Esophagus squamous epithelium (tissue), 5 donors: ENCODE results near the gene RBCK1. TPM values are rescaled to one million over a fixed set of nuclear protein-coding genes. Genes with fewer than 3 reads are reported as not detected.

Source experiments
- DNase-seq: peaks from one replicate; lab custom pipeline; 2025; lab: John Stamatoyannopoulos, UW
- H3K27ac ChIP-seq, 4 donors: fragments of 200-600 bp; sonication (generic); one replicate each; pipeline ENCODE4 v1.5.1; 2016 to 2019; ENCODE audit warnings: mild to moderate bottlenecking in 1 of 4
- H3K27me3 ChIP-seq, 4 donors: fragments of 200-600 bp; sonication (generic); 1 replicate in 3 of 4; 2 replicates in 1 of 4; pipeline versions ENCODE4 v1.5.1 to v1.6.0; 2017 to 2021; ENCODE audit warnings: antibody characterized with exemption in 1 of 4
- H3K36me3 ChIP-seq, 3 donors: fragments of 200-600 bp; sonication (generic); one replicate each; pipeline ENCODE4 v1.5.1; 2016 to 2019
- H3K4me1 ChIP-seq, 3 donors: fragments of 200-600 bp; sonication (generic); one replicate each; pipeline ENCODE4 v1.5.1; 2017 to 2019
- H3K4me3 ChIP-seq, 4 donors: fragments of 200-600 bp; sonication (generic); 1 replicate in 3 of 4; 2 replicates in 1 of 4; pipeline ENCODE4 v1.5.1; 2016 to 2019; ENCODE audit warnings: mild to moderate bottlenecking in 2 of 4, moderate library complexity in 1 of 4
- H3K9me3 ChIP-seq, 3 donors: fragments of 200-600 bp; sonication (generic); one replicate each; pipeline ENCODE4 v1.5.1; 2016 to 2019
- POLR2A ChIP-seq, 4 donors: fragments of 450-650 bp; IDR thresholded peaks; one replicate each; pipeline ENCODE4 v1.6.1; 2017; ENCODE audit warnings: antibody characterized with exemption in 4 of 4, mild to moderate bottlenecking in 4 of 4, moderate library complexity in 3 of 4
- WGBS, 2 donors: methylation state at CpG; one replicate each; pipeline ENCODE4 v1.1.5; 2018; 5-methylcytosine and 5-hydroxymethylcytosine counted together
- intact Hi-C: fragments of 100-400 bp; cut with DNase I; formaldehyde crosslinking; loops from one replicate; pipeline ENCODE4 v1.15.0; 2022
- total RNA-seq, 4 donors: library from RNA; depleted of rRNA; stranded (reverse); fragments of >200 nt; gene quantifications; one replicate each; pipeline ENCODE4 v1.1.0, GENCODE V29; 2016
- TF ChIP-seq, protein P1 (sequence below), 6 experiments: fragments of 450-650 bp in 4 of 6; fragments of 200-600 bp in 2 of 6; sonication (generic) in 2 of 6; IDR thresholded peaks; one replicate each; pipeline ENCODE4 v1.5.1; 2016 to 2019; ENCODE audit warnings: antibody characterized with exemption in 6 of 6, mild to moderate bottlenecking in 4 of 6, moderate library complexity in 4 of 6
- donor health status: DM: yes; HTN: yes; CAD: no.

Gene RBCK1
- total RNA-seq, 4 donors from 2014 or later: 46.9 to 79.8 (median 63.2) TPM

DNA sequence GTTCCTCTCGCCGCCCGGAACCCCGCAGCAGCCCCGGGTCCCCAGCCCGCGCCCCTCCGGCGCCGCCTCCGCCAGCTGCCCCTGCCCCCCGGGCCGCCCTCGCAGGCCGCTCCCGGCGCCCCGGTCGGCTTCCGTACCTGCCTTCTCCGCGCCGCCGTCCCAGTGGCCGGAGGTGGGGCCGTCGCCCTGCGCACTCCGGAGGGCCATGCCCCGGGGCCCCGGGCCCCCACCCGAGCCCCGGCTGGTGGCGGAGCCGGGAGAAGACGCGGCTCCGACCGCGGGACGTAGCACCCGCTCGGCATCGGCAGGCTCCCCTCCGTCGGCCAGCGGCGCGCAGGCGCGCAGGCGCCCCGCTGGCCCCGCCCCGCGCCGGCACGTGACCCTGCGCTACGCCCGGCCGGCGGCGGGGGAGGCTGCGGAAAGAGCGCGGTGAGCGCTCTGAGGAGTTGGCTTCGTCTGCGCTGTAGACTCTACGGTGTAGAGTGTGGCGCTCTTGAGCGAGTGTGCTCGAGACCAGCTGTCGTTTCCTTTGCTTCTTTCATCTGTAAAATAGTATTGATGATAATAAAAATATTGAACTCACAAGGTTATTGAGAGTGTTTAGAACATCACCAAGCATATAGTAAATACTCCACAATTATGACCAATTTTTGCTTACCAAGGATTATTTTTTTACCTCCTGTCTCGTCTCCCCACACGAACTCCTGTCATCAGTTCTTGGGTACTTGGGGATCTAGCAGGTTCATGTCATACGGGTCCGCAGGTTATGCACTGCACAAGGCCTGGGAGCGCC, 54.3 kb downstream of the RBCK1 start, which contains the start of gene TBC1D20:
TSS of gene TBC1D20 (minus strand) at position 335 of the 793 bp plus-strand sequence. CDS start at position 207, 128 bp downstream.
- Histone ChIP-seq H3K27ac (peak within 1 kb of the TSS; percentile 93 to 99 (median 96)), H3K27me3 (peaks cover 0 to 1% (median 0%) of the 10 kb centered on the region in 4 donors), H3K9me3 (no peaks in the 10 kb centered on the region), H3K4me1 (peaks cover 10 to 45% (median 29%) of the 10 kb centered on the region in 3 donors), H3K4me3 (peak within 1 kb of the TSS; percentile 77 to 98 (median 89)), H3K36me3 (no peaks in the 10 kb centered on the region)
- TF ChIP-seq POLR2A (IDR thresholded peaks at IDR 0.05): peak in 3 of 4 donors; percentile 73 to 83 (median 78)
- TF ChIP-seq, protein P1, sequence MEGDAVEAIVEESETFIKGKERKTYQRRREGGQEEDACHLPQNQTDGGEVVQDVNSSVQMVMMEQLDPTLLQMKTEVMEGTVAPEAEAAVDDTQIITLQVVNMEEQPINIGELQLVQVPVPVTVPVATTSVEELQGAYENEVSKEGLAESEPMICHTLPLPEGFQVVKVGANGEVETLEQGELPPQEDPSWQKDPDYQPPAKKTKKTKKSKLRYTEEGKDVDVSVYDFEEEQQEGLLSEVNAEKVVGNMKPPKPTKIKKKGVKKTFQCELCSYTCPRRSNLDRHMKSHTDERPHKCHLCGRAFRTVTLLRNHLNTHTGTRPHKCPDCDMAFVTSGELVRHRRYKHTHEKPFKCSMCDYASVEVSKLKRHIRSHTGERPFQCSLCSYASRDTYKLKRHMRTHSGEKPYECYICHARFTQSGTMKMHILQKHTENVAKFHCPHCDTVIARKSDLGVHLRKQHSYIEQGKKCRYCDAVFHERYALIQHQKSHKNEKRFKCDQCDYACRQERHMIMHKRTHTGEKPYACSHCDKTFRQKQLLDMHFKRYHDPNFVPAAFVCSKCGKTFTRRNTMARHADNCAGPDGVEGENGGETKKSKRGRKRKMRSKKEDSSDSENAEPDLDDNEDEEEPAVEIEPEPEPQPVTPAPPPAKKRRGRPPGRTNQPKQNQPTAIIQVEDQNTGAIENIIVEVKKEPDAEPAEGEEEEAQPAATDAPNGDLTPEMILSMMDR (IDR thresholded peaks at IDR 0.05): peak in 2 of 6 experiments; percentile 5 to 9
- no peak for DNase-seq
- 0% methylated on average over 13 to 21 of the region's 80 CpGs for WGBS, 2 donors
- intact Hi-C loops: no loop called here

DNA sequence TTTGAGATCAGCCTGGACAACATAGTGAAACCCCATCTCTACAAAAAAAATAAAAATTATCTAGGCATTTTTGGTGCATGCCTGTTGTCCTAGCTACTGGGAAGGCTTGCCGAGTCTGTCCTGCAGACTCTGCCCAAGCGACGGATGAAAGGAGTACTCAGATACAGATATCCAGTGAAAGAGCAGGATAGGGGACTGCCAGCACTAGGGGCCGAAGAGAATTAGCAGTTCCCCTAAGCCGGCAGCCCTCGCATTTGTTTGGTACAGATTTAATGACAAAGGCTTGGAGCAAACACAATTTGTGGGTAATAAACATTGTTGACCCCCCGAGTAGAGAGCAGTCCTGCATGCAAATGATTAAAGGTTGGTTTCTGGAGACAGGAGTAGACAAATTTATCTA, 59.7 kb downstream of the RBCK1 start:
- Histone ChIP-seq H3K27ac (no peak overlapping the region), H3K27me3 (peaks cover 0 to 19% (median 2%) of the 10 kb centered on the region in 4 donors), H3K4me3 (no peak overlapping the region), H3K36me3 (no peaks in the 10 kb centered on the region), H3K9me3 (no peaks in the 10 kb centered on the region), H3K4me1 (peaks cover 1 to 5% (median 4%) of the 10 kb centered on the region in 3 donors)
- TF ChIP-seq POLR2A (IDR thresholded peaks at IDR 0.05): no peak
- TF ChIP-seq, protein P1 (IDR thresholded peaks at IDR 0.05): no peak
- no peak for DNase-seq
- WGBS, 2 donors: 77 to 85% methylated on average over 7 of the region's 7 CpGs
- intact Hi-C loops: no loop called here

DNA sequence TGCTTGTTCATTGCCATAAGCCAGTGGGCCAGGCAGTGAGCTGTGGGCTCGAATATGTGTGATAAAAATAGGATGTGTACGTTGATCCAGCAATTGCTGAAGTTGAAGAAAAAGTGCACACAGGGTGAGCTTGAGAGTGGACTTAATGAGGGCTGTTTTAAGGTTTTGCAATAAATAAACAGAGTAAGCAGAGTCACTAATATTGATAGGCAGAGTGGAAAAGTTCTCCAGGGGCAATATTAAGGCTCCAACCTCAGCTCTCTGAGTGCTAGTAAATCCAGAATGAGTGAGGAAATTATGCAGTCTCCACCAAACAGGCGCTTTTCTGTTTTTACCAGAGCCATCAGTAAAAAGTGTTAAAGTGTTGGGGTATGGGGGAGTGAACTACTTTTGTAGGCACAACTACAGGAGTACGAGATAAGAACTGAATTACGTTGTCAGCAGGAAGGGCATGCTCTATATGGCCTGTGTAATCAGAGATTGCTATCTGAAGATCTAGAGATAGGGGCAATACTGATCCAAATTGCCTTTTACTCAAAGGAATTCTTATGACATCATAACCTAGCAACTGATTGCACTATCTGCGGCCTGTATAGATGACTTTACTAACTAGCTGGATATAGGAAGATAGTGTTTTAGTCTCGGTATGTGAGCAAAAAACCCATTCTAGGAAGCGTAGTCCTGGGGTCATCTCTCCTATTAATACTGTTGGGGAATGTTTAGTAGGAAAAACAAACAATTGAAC, 61.8 kb downstream of the RBCK1 start:
- DNase-seq: no peak
- H3K27ac ChIP-seq: no peak overlapping the region
- TF ChIP-seq POLR2A (IDR thresholded peaks at IDR 0.05): no peak
- TF ChIP-seq, protein P1 (IDR thresholded peaks at IDR 0.05): no peak
- 81 to 82% methylated on average over 8 of the region's 8 CpGs for WGBS, 2 donors
- peaks cover 0 to 2% (median 0%) of the 10 kb centered on the region in 3 donors for H3K4me1 ChIP-seq
- H3K9me3 ChIP-seq: no peaks in the 10 kb centered on the region
- no peak overlapping the region for H3K4me3 ChIP-seq
- H3K27me3 ChIP-seq: peaks cover 0 to 19% (median 2%) of the 10 kb centered on the region in 4 donors
- intact Hi-C loops: no loop called here
- H3K36me3 ChIP-seq: no peaks in the 10 kb centered on the region

DNA sequence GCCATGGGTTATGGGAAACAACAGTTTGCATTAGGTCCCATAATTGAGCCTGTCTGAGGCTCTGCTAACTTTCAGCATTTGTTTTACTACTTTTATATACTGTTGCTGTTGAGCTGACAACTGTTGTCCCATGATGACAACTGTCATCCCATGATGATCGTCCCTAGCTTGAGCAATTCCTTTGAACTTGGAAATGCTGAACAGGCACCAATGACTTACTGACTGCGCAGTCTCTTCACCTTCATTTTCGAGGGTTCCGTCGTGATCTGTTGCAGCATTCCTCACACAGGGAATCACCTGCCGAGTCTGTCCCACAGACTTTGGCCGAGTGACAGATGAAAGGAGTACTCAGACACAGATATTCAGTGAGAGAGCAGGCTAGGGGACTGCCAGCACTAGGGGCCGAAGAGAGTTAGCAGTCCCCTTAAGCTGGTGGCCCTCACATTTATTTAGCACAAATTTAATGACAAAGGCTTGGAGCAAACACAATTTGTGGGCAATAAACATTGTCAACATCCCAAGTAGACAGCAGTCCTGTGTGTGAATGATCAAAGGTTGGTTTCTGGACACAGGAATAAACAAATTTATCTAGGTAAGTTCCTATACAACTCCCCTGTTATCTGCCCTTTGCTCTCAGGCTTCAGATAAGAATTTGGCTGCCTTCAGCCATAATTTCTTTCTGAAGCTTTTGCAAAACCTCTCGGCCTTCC, 64.2 kb downstream of the RBCK1 start:
- 90 to 93% methylated on average over 8 to 9 of the region's 9 CpGs for WGBS, 2 donors
- Histone ChIP-seq H3K4me3 (no peak overlapping the region), H3K27me3 (peaks cover 0 to 19% (median 2%) of the 10 kb centered on the region in 4 donors), H3K4me1 (peaks cover 0 to 16% (median 0%) of the 10 kb centered on the region in 3 donors), H3K9me3 (no peaks in the 10 kb centered on the region), H3K36me3 (peaks cover 0 to 11% (median 0%) of the 10 kb centered on the region in 3 donors), H3K27ac (no peak overlapping the region)
- intact Hi-C loops: no loop called here
- no peak for DNase-seq
- TF ChIP-seq, protein P1 (IDR thresholded peaks at IDR 0.05): no peak
- no peak for TF ChIP-seq POLR2A (IDR thresholded peaks at IDR 0.05)
